Erythroblast (primary cell): ENCODE results near the gene DNAJC6.

Experiments
- GATA1 ChIP-seq: IDR thresholded peaks from 2 replicates; pipeline ENCODE4 v1.6.1; 2011; ENCODE audit warnings: low read depth, mild to moderate bottlenecking, control low read depth, low read length, moderate library complexity
- POLR2A ChIP-seq: IDR thresholded peaks from 2 replicates; pipeline ENCODE4 v1.6.1; 2011; ENCODE audit warnings: mild to moderate bottlenecking, low read length

GRCh38 chr1:65416767-65417166 lies 107.4 kb downstream of the DNAJC6 start:
- TF ChIP-seq POLR2A (no peak), GATA1 (no peak)
